Activated T-cell treated with anti-CD3 and anti-CD28 coated beads, Interleukin-2, amount 50 U/mL, for 24 hours (primary cell): Measurements from ENCODE around the gene SLC46A1.
A peak's percentile ranks its signal among the peaks of the same experiment; 100 is the strongest.

Experiments
- DNase-seq: peaks from one replicate; pipeline ENCODE4 v3.0.0-alpha.2; 2020
- H3K27ac Mint-ChIP-seq: 2 replicates; pipeline ENCODE4 v1.8.0; 2020; ENCODE audit warnings: mild to moderate bottlenecking, mixed read lengths
- H3K27me3 Mint-ChIP-seq: 2 replicates; pipeline ENCODE4 v1.8.0; 2020; ENCODE audit warnings: mixed read lengths
- H3K36me3 Mint-ChIP-seq: 2 replicates; pipeline ENCODE4 v1.8.0; 2020; ENCODE audit warnings: low read depth, mixed read lengths
- H3K4me1 Mint-ChIP-seq: 2 replicates; pipeline ENCODE4 v1.8.0; 2020; ENCODE audit warnings: low read depth, mixed read lengths
- H3K4me3 Mint-ChIP-seq: 2 replicates; pipeline ENCODE4 v1.8.0; 2020; ENCODE audit warnings: mild to moderate bottlenecking, moderate library complexity, mixed read lengths
- H3K9me3 Mint-ChIP-seq: 2 replicates; pipeline ENCODE4 v1.8.0; 2020; ENCODE audit warnings: mixed read lengths

The SLC46A1 gene

GRCh38 chr17:28413804-28414203 is 7.8 kb upstream of the SLC46A1 start:
- Mint-ChIP-seq H3K36me3 (no peaks in the 10 kb centered on the region), H3K4me1 (peaks cover 6% of the 10 kb centered on the region), H3K27me3 (peaks cover 7% of the 10 kb centered on the region), H3K9me3 (no peaks in the 10 kb centered on the region), H3K4me3 (no peak overlapping the region), H3K27ac (no peak overlapping the region)
- no peak for DNase-seq

DNA sequence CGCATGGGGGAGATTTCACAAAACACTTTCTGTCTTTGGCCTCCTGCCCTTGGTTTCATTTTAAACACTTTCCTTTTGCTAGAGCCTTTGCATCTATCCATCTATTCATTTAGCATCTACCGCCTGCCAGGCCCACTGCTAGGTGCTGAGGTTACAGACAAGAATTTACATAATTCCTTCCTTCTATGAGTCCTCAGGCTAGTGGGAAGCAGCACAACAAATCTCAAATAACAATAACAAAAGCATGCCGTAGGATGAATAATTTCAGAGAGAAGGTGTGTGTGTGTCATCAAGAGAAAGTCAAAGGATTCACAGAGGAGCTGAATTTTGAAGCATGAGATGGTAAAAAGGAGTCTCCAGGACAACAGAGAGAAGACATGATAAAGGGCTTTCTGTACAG is 6.1 kb upstream of the SLC46A1 start:
- Mint-ChIP-seq H3K4me1 (peaks cover 5% of the 10 kb centered on the region), H3K4me3 (no peak overlapping the region), H3K9me3 (no peaks in the 10 kb centered on the region), H3K27me3 (peaks cover 10% of the 10 kb centered on the region), H3K27ac (no peak overlapping the region), H3K36me3 (no peaks in the 10 kb centered on the region)
- no peak for DNase-seq

DNA sequence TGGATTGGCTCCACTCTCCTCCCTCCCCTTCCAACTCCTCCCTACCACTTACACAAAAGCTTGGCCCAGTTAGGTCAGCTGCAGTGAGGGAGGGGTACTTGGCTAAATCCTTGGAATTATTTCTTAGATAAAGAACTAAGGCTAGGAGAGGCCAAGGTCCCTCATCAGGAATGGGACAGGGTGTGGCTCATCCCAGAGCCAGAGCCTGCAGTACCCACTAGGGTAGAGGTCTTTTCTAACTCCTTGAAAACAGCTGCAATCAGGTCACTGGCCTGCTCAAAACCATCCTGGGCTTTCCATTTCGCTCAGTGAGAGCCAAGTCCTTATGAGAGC is 1.9 kb upstream of the SLC46A1 start:
- Mint-ChIP-seq H3K27me3 (peaks cover 4% of the 10 kb centered on the region), H3K4me3 (no peak overlapping the region), H3K4me1 (peaks cover 9% of the 10 kb centered on the region), H3K9me3 (no peaks in the 10 kb centered on the region), H3K27ac (no peak overlapping the region), H3K36me3 (peaks cover 3% of the 10 kb centered on the region)
- DNase-seq = no peak

- Mint-ChIP-seq H3K27me3 (peaks cover 4% of the 10 kb centered on the region), H3K9me3 (no peaks in the 10 kb centered on the region), H3K27ac (no peak overlapping the region), H3K36me3 (peaks cover 3% of the 10 kb centered on the region), H3K4me1 (peaks cover 9% of the 10 kb centered on the region), H3K4me3 (peak overlapping the region; percentile 70)
- DNase-seq = no peak
These were observed 1.3 kb upstream of the SLC46A1 start for GRCh38 chr17:28407130-28407973.

DNA sequence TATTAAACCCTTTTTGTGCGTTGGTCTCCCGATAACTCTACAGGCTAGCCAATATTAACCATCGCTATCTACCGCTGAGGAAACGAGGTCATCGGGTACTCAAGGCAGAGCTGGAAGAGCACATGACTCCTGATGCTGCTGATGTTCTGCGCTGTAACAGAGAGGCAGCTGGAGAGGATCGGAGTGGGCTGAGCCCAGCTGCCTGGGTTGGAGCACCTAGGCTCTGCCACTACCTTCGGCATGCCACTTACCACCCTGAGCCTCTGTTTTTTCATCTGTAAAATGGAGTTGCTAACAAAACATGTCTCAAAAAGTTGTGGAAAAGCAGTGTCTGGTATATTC is 432 bp upstream of the SLC46A1 start:
- H3K27ac Mint-ChIP-seq = peak overlapping the region; percentile 16

DNA sequence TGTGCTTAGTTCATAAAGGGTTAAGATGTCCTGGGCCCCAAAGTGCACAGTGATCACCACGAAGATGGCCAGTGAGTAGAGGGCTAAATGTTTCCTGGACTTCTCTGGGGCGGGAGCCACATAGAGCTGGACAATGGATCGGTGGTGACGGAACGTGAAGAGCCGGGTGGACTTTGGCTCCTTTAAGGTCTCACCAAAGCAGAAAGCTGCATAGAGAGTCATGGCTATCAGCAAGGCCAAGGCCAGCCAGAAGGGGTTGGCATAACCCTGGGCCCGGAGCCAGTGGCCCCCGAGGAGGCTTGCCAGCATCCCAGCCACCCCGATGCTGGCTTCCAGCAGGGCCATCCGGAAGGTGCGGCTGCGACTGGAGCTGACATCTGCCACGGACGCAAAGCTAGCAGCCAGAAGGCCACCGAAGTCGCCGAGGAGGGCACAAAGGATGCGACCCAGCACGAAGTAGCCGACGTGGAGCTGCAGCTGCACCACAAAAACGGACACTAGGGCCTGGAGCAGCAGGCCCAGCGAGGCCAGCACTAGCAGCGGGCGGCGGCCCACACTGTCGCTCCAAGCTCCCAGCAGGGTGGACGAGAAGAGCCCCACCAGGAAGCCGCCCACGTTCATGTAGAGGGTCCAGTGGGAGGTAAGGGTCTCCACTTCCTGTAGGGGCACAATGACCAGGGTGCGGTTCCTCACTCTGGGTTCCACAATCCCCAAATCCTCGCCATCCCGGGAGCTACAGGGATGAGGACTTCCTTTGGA is 1.0 kb downstream of the SLC46A1 start:
- H3K9me3 Mint-ChIP-seq = no peaks in the 10 kb centered on the region
- H3K27me3 Mint-ChIP-seq = peaks cover 4% of the 10 kb centered on the region
- DNase-seq = no peak
- H3K4me1 Mint-ChIP-seq = peaks cover 15% of the 10 kb centered on the region
- H3K36me3 Mint-ChIP-seq = peaks cover 12% of the 10 kb centered on the region
- no peak overlapping the region for H3K27ac Mint-ChIP-seq
- peak overlapping the region; percentile 78 for H3K4me3 Mint-ChIP-seq

More for the DNA sequence above, 432 bp upstream of the SLC46A1 start:
- Mint-ChIP-seq H3K4me1 (peaks cover 15% of the 10 kb centered on the region), H3K36me3 (peaks cover 7% of the 10 kb centered on the region), H3K4me3 (peak overlapping the region; percentile 70), H3K27me3 (peaks cover 4% of the 10 kb centered on the region), H3K9me3 (no peaks in the 10 kb centered on the region)
- no peak for DNase-seq

DNA sequence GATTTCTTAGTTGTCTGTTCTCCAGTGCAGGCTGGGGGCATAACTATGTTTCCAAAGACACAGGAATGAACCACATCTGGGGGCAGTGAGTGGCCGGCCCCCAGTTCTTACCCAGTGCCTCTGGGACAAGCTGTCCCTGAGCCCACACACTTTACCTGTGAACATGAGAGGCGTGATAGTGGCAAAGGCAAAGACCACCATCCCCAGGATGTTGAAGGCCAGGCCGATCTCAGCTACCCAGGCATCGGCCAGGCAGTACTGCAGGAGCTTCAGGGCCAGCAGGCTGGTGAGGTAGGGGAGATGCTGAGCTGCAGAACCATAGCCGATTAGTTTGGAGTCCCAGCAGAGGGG is 1.6 kb downstream of the SLC46A1 start:
- peaks cover 15% of the 10 kb centered on the region for H3K4me1 Mint-ChIP-seq
- no peak for DNase-seq
- peaks cover 15% of the 10 kb centered on the region for H3K36me3 Mint-ChIP-seq
- no peaks in the 10 kb centered on the region for H3K9me3 Mint-ChIP-seq
- peaks cover 4% of the 10 kb centered on the region for H3K27me3 Mint-ChIP-seq
- H3K27ac Mint-ChIP-seq = no peak overlapping the region
- peak overlapping the region; percentile 78 for H3K4me3 Mint-ChIP-seq

- no peak overlapping the region for H3K4me3 Mint-ChIP-seq
- H3K27ac Mint-ChIP-seq = no peak overlapping the region
- peaks cover 15% of the 10 kb centered on the region for H3K4me1 Mint-ChIP-seq
- H3K36me3 Mint-ChIP-seq = peaks cover 18% of the 10 kb centered on the region
- H3K27me3 Mint-ChIP-seq = peaks cover 4% of the 10 kb centered on the region
- H3K9me3 Mint-ChIP-seq = no peaks in the 10 kb centered on the region
- no peak for DNase-seq
These were observed 2.0 kb downstream of the SLC46A1 start for GRCh38 chr17:28404007-28404406.

DNA sequence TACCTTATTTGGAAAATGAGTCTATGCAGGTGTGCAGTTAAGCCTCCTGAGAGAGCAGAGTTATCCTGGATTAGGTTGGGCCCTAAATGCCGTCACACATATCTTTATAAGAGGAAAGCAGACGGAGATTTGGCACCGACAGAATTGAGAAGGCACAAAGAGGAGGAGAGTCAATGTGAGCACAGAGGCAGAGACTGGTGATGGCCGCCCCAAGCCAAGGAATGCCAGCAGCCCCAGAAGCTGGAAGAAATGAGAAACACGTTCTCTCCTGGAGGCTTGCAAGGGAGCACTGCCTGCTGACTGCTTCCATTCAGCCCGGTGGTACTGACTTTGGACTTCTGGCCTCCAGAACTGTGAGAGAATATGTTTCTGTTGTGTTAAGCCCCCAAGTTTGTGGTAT is 3.2 kb downstream of the SLC46A1 start:
- no peak overlapping the region for H3K27ac Mint-ChIP-seq
- peaks cover 27% of the 10 kb centered on the region for H3K36me3 Mint-ChIP-seq
- H3K4me1 Mint-ChIP-seq = peaks cover 15% of the 10 kb centered on the region
- H3K27me3 Mint-ChIP-seq = no peaks in the 10 kb centered on the region
- DNase-seq = no peak
- H3K9me3 Mint-ChIP-seq = no peaks in the 10 kb centered on the region
- H3K4me3 Mint-ChIP-seq = no peak overlapping the region

DNA sequence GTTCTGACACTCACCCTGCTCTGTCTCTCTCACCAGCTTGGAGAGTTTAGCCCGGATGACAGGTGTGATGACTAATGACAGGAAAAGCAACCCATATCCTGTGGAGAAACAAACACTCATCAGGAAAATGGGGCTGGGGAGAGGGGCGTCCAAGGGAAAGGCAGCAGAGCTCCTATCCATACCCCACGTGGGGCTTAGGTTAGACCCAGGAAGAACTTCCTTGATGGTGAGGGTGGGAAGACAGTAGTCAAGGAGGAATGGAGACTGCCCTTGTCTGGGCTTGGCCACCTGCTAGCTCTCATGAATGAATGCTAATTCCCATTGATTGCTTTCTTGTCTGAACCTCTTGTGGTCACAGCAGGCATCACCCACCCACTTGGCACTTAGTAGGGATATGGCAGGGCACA is 3.8 kb downstream of the SLC46A1 start:
- Mint-ChIP-seq H3K4me3 (no peak overlapping the region), H3K4me1 (peaks cover 15% of the 10 kb centered on the region), H3K27ac (no peak overlapping the region)

GRCh38 chr17:28399808-28400207 is 6.2 kb downstream of the SLC46A1 start:
- DNase-seq = no peak
- H3K36me3 Mint-ChIP-seq = peaks cover 53% of the 10 kb centered on the region
- H3K27me3 Mint-ChIP-seq = no peaks in the 10 kb centered on the region
- peak overlapping the region; percentile 11 for H3K27ac Mint-ChIP-seq
- H3K9me3 Mint-ChIP-seq = no peaks in the 10 kb centered on the region
- no peak overlapping the region for H3K4me3 Mint-ChIP-seq
- H3K4me1 Mint-ChIP-seq = peaks cover 6% of the 10 kb centered on the region

More for the DNA sequence above, 3.8 kb downstream of the SLC46A1 start:
- H3K9me3 Mint-ChIP-seq = no peaks in the 10 kb centered on the region
- H3K27me3 Mint-ChIP-seq = no peaks in the 10 kb centered on the region
- H3K36me3 Mint-ChIP-seq = peaks cover 34% of the 10 kb centered on the region
- DNase-seq = no peak

DNA sequence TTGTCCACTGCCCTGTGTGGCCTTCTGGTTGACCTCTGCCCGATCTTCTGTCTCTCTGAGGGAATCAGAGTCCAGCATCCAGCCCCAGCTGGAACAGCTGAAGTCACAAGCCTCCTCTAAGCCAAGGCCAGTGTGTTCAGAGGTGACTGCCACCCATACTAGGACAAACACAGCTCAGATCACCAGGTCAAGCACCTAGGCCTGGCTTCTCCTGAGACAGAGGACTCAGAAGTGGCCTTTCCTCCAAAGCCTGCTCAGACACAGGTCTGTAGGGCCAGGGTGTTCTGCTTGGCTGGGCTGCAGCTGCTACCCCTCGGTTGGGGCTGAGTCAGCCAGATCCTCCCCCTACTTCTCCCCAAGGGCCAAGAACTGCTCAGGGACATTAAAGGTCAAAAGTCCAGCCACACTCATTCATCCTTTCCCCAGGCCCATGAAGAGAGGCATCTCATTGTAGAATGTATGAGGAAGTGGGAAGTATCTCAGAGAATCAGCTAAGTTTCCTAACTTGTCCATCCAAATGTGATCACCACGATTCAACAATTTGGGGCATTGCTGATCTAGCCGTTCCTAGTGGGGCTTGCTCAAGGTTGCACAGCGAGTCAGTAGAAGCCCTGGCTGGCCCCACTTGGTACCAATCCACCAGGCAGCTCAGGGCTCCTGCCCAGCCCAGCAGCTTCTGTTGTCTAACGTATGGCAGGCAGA is 7.6 kb downstream of the SLC46A1 start:
- Mint-ChIP-seq H3K36me3 (peaks cover 64% of the 10 kb centered on the region), H3K27ac (peak overlapping the region; percentile 38)

GRCh38 chr17:28397687-28398279 is 8.2 kb downstream of the SLC46A1 start:
- no peaks in the 10 kb centered on the region for H3K27me3 Mint-ChIP-seq
- no peak overlapping the region for H3K4me3 Mint-ChIP-seq
- H3K4me1 Mint-ChIP-seq = peaks cover 6% of the 10 kb centered on the region
- H3K36me3 Mint-ChIP-seq = peaks cover 70% of the 10 kb centered on the region
- no peaks in the 10 kb centered on the region for H3K9me3 Mint-ChIP-seq
- H3K27ac Mint-ChIP-seq = no peak overlapping the region
- DNase-seq = no peak

More for the DNA sequence above, 7.6 kb downstream of the SLC46A1 start:
- H3K4me1 Mint-ChIP-seq = peaks cover 6% of the 10 kb centered on the region
- H3K4me3 Mint-ChIP-seq = no peak overlapping the region
- no peak for DNase-seq
- no peaks in the 10 kb centered on the region for H3K9me3 Mint-ChIP-seq
- H3K27me3 Mint-ChIP-seq = no peaks in the 10 kb centered on the region

DNA sequence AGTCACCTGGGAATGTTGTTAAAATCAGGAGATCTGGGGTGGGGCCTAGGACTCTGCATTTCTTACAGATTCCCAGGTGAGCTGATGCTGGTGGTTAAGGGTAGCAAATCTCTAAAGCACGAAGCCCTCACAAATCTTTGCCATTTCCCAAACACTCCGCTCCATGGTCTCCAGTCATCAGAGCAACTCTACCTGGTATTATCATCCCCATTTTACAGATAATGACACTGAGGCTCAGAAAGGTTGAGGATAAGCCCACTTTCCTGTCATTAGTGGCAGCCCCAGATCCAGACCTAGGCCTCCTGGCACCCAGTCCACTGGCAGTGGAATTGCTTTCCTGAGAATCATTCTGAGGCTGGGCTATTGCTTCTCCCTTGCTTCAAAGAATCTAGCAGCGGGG is 8.7 kb downstream of the SLC46A1 start:
- peaks cover 75% of the 10 kb centered on the region for H3K36me3 Mint-ChIP-seq
- no peaks in the 10 kb centered on the region for H3K27me3 Mint-ChIP-seq
- H3K9me3 Mint-ChIP-seq = no peaks in the 10 kb centered on the region
- H3K4me3 Mint-ChIP-seq = no peak overlapping the region
- DNase-seq = no peak
- no peak overlapping the region for H3K27ac Mint-ChIP-seq
- peaks cover 6% of the 10 kb centered on the region for H3K4me1 Mint-ChIP-seq
